Uterus (tissue), 4 donors: ENCODE measurements around the gene CCDC40. TPM values are rescaled to one million over a fixed set of nuclear protein-coding genes. Genes with fewer than 3 reads are reported as not detected.

ENCODE experiments used
- DNase-seq, 2 donors: peaks; one replicate each; pipeline ENCODE4 v3.0.0-alpha.2; 2019 to 2020
- H3K27ac ChIP-seq, 2 donors: fragments of 200-600 bp; sonication (generic); 1 replicate in 1 of 2; 2 replicates in 1 of 2; pipeline ENCODE4 v1.5.1; 2016 to 2018
- H3K27me3 ChIP-seq, 2 donors: fragments of 200-600 bp; sonication (generic); one replicate each; pipeline ENCODE4 v1.5.1; 2018 to 2019; ENCODE audit warnings: control low read depth in 1 of 2
- H3K36me3 ChIP-seq, 2 donors: fragments of 200-600 bp; sonication (generic); one replicate each; pipeline ENCODE4 v1.5.1; 2019; ENCODE audit warnings: control low read depth in 1 of 2
- H3K4me1 ChIP-seq, 2 donors: fragments of 200-600 bp; sonication (generic); one replicate each; pipeline ENCODE4 v1.5.1; 2018 to 2019; ENCODE audit warnings: control low read depth in 1 of 2
- H3K4me3 ChIP-seq, 2 donors: fragments of 200-600 bp; sonication (generic); 1 replicate in 1 of 2; 2 replicates in 1 of 2; pipeline ENCODE4 v1.5.1; 2018 to 2019; ENCODE audit warnings: mild to moderate bottlenecking in 1 of 2
- H3K9me3 ChIP-seq, 2 donors: fragments of 200-600 bp; sonication (generic); one replicate each; pipeline ENCODE4 v1.5.1; 2019; ENCODE audit warnings: control low read depth in 1 of 2
- POLR2A ChIP-seq, 2 donors: fragments of 450-650 bp; IDR thresholded peaks; one replicate each; pipeline ENCODE4 v1.6.1; 2016; ENCODE audit warnings: antibody characterized with exemption in 2 of 2, mild to moderate bottlenecking in 1 of 2, moderate library complexity in 1 of 2
- intact Hi-C: fragments of 100-400 bp; cut with DNase I; formaldehyde crosslinking; loops from one replicate; pipeline ENCODE4 v1.15.1; 2023; ENCODE audit warnings: low total_unique reads
- total RNA-seq, 4 donors: library from RNA; depleted of rRNA in 3 of 4; stranded (reverse); fragments of >200 nt in 3 of 4; gene quantifications; one replicate each; pipeline versions ENCODE4 v1.1.0 to v1.2.4, GENCODE V29; 2014 to 2023
- TF ChIP-seq, protein P1 (sequence below), 4 experiments: fragments of 200-600 bp in 2 of 4; fragments of 450-650 bp in 2 of 4; sonication (generic) in 2 of 4; IDR thresholded peaks; one replicate each; pipeline ENCODE4 v1.5.1; 2016 to 2019; ENCODE audit warnings: antibody characterized with exemption in 4 of 4, mild to moderate bottlenecking in 2 of 4, moderate library complexity in 1 of 4
- donor health status: DM: yes; HTN: yes; CAD: no.

CCDC40 gene
- total RNA-seq, 4 donors from 2014 or later, result 0.88 to 16.6 (median 4.8) TPM

DNA sequence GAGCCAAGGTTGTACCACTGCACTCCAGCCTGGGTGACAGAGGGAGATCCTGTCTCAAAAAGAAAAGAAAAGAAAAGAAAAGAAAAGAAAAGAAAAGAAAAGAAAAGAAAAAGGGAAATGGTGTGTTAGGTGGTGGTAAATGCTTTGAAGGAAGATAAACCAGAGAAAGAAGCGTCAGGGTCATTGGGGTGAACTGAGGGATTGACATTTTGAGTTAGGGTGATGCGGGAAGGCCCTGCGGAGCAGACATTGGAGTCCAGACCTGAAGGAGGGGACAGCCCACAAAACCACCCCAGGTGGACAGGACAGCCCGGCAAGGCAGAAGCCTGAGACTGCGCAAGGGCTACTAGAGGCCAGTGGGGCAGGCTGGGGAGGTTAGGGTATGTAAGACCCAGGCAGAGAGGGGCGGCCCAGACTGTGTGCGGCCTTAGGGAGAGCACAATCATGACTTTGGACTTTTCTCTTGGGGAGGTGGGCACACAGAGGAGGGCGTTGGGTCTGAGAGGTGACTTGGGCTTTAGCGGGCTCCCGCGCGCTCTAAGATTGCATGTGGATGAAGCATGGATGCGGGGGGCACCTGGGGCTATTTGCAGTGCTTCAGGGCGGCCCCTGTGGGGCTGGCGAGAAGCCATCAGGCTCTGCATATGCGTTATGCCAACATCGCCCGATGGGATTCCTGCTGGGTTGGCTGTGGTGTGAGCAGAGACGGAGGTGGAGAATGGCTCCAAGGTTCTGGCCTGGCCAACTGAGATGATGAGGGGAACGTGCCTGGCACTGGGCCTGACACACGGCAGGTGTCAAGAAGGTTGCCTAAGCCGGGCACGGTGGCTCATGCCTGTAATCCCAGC lies 61.6 kb downstream of the CCDC40 start:
- no peak overlapping the region for H3K4me3 ChIP-seq
- TF ChIP-seq, protein P1, sequence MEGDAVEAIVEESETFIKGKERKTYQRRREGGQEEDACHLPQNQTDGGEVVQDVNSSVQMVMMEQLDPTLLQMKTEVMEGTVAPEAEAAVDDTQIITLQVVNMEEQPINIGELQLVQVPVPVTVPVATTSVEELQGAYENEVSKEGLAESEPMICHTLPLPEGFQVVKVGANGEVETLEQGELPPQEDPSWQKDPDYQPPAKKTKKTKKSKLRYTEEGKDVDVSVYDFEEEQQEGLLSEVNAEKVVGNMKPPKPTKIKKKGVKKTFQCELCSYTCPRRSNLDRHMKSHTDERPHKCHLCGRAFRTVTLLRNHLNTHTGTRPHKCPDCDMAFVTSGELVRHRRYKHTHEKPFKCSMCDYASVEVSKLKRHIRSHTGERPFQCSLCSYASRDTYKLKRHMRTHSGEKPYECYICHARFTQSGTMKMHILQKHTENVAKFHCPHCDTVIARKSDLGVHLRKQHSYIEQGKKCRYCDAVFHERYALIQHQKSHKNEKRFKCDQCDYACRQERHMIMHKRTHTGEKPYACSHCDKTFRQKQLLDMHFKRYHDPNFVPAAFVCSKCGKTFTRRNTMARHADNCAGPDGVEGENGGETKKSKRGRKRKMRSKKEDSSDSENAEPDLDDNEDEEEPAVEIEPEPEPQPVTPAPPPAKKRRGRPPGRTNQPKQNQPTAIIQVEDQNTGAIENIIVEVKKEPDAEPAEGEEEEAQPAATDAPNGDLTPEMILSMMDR (IDR thresholded peaks at IDR 0.05), result no peak
- no peak for TF ChIP-seq POLR2A (IDR thresholded peaks at IDR 0.05)
- H3K9me3 ChIP-seq, result no peaks in the 10 kb centered on the region
- H3K27me3 ChIP-seq, result no peaks in the 10 kb centered on the region
- no peak for DNase-seq
- intact Hi-C loops, result no loop called here
- H3K27ac ChIP-seq, result no peak overlapping the region
- no peaks in the 10 kb centered on the region for H3K36me3 ChIP-seq
- H3K4me1 ChIP-seq, result no peaks in the 10 kb centered on the region

DNA sequence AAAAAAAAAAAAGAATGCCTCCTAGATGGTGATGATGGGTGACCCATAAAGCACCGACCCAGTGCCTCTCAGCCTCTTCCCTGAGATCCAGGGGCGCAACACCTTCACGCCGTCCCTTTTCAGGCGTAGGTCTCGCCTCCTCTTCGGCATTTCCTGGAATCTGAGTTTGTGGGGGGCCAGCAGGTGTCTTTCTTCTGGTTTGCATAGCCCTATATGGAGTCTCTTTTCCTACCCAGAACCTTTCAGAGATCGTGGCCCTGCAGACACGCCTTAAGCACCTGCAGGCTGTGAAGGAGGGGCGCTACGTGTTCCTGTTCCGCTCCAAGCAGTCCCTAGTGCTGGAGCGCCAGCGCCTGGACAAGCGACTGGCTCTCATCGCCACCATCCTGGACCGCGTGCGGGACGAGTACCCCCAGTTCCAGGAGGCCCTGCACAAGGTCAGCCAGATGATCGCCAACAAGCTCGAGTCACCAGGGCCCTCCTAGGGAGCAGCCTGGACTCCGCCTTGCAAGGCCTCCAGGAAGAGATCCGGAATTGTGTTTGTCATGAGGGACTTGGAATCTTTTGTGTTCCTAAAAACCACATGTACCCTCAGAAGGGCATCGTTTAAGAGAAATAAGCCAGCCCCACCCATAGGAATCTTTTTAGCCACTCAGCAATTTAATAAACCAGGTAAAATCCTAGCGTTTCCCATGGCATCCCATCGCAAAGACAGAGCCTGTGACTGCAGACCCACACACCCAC lies 63.0 kb downstream of the CCDC40 start:
- Histone ChIP-seq H3K36me3 (no peaks in the 10 kb centered on the region), H3K9me3 (no peaks in the 10 kb centered on the region), H3K27me3 (no peaks in the 10 kb centered on the region), H3K4me3 (no peak overlapping the region), H3K27ac (no peak overlapping the region), H3K4me1 (no peaks in the 10 kb centered on the region)
- intact Hi-C loops, result no loop called here
- no peak for TF ChIP-seq POLR2A (IDR thresholded peaks at IDR 0.05)
- TF ChIP-seq, protein P1 (IDR thresholded peaks at IDR 0.05), result no peak
- DNase-seq, result no peak

DNA sequence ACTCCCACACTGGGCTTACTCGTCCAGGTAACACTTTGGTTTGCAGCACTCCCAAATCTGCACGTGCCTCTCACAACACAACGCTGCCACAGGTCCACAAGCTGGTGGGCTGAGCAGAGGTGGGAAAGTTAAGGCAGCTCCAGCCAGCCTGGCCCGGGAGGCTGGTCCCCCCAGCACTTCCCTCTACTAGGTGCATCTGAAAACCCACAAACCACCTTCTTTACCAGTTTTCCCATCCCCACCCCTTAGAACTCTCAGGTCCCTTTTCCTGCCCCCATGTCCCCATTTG lies 63.5 kb downstream of the CCDC40 start:
- H3K4me3 ChIP-seq, result no peak overlapping the region
- no peak for DNase-seq
- H3K4me1 ChIP-seq, result no peaks in the 10 kb centered on the region
- TF ChIP-seq, protein P1 (IDR thresholded peaks at IDR 0.05), result no peak
- no peak for TF ChIP-seq POLR2A (IDR thresholded peaks at IDR 0.05)
- intact Hi-C loops, result no loop called here
- H3K27ac ChIP-seq, result peak overlapping the region in 1 of 2 donors; percentile 94
- H3K9me3 ChIP-seq, result no peaks in the 10 kb centered on the region
- H3K27me3 ChIP-seq, result no peaks in the 10 kb centered on the region
- H3K36me3 ChIP-seq, result no peaks in the 10 kb centered on the region

DNA sequence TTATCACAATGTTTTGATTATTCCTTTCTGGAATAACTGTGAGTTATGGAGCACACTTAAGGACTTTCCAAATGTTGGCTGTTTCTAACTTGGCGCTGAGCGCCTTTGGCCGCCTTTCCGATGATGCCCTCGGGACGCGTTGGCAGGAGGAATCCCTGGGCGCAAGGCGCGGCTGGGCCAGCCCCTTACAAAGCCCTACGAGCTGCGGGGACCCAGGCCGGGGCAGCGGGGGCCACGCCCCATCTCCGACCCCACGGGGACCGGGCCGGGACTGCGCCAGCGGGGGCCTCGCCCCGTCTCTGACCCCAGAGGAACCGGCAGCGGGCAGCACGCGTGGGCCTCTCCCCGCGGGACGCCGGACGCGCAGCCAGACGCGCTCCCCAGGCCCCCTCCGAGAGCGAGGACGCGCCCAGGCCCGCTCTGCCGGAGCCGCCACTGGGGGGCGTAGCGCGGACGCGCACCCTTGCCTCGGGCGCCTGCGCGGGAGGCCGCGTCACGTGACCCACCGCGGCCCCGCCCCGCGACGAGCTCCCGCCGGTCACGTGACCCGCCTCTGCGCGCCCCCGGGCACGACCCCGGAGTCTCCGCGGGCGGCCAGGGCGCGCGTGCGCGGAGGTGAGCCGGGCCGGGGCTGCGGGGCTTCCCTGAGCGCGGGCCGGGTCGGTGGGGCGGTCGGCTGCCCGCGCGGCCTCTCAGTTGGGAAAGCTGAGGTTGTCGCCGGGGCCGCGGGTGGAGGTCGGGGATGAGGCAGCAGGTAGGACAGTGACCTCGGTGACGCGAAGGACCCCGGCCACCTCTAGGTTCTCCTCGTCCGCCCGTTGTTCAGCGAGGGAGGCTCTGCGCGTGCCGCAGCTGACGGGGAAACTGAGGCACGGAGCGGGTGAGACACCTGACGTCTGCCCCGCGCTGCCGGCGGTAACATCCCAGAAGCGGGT lies 64.8 kb downstream of the CCDC40 start, which contains the start of gene GAA:
Gene GAA, plus strand, starts transcription at position 571 of the 935 bp plus-strand sequence. CDS start 3,006 bp downstream, outside the sequence.
- H3K27me3 ChIP-seq, result no peaks in the 10 kb centered on the region
- no peaks in the 10 kb centered on the region for H3K9me3 ChIP-seq
- H3K4me1 ChIP-seq, result no peaks in the 10 kb centered on the region
- H3K27ac ChIP-seq, result peak within 1 kb of the TSS; percentile 94
- peak; percentile 79 to 87 for DNase-seq
- H3K36me3 ChIP-seq, result no peaks in the 10 kb centered on the region
- intact Hi-C loops, result no loop called here
- peak; percentile 52 to 80 for TF ChIP-seq POLR2A (IDR thresholded peaks at IDR 0.05)
- TF ChIP-seq, protein P1 (IDR thresholded peaks at IDR 0.05), result peak; percentile 58 to 99 (median 96)
- H3K4me3 ChIP-seq, result peak within 1 kb of the TSS; percentile 75 to 80
